Mucosa of descending colon (tissue), 3 donors: ENCODE results near the gene NRSN2. TPM values are rescaled to one million over a fixed set of nuclear protein-coding genes. Genes with fewer than 3 reads are reported as not detected.

ENCODE experiments used
- ATAC-seq: fragments of 200-7000 bp; cut with Tn5 transposase; one replicate; pipeline ENCODE4 v1.9.1; 2020; ENCODE audit warnings: mild to moderate bottlenecking, moderate library complexity
- DNase-seq, 3 donors: peaks; one replicate each; pipeline ENCODE4 v3.0.0-alpha.2; 2020
- H3K36me3 ChIP-seq: fragments of 200-600 bp; one replicate; pipeline ENCODE4 v1.8.0; 2021; ENCODE audit warnings: low read depth, mild to moderate bottlenecking
- H3K4me1 ChIP-seq: fragments of 200-600 bp; one replicate; pipeline ENCODE4 v1.8.0; 2021; ENCODE audit warnings: low read depth, mild to moderate bottlenecking
- H3K4me3 ChIP-seq: fragments of 200-600 bp; one replicate; pipeline ENCODE4 v1.8.0; 2021; ENCODE audit warnings: mild to moderate bottlenecking
- H3K9me3 ChIP-seq: fragments of 200-600 bp; one replicate; pipeline ENCODE4 v1.8.0; 2021; ENCODE audit warnings: mild to moderate bottlenecking
- CTCF ChIP-seq: fragments of 200-600 bp; IDR thresholded peaks from one replicate; pipeline ENCODE4 v1.8.0; 2022; ENCODE audit warnings: antibody characterized with exemption, mild to moderate bottlenecking
- intact Hi-C, 2 donors: fragments of 100-400 bp; cut with DNase I in 1 of 2; cut with micrococcal nuclease in 1 of 2; formaldehyde crosslinking; loops; one replicate each; pipeline versions ENCODE4 v1.11.0 to v1.11.1; 2022; cut with DNase I, micrococcal nuclease
- total RNA-seq, 3 donors: library from RNA; stranded (reverse); fragmentation: NEBNext Ultra II Directional in 2 of 3; extraction: Animal tissue kit (Norgen Biotek cat#: 25700) in 2 of 3; gene quantifications; one replicate each; pipeline versions ENCODE4 v1.2.1 to v1.2.4, GENCODE V29; 2021 to 2023
- donor health status: DM: no; HTN: no; CAD: no; lungs with moderate emphysema.
- donor health status: DM: no; HTN: no; CAD: no.
- donor health status: DM: no; HTN: yes; CAD: no.

Gene NRSN2
- total RNA-seq, 3 donors from 2014 or later, result 8.7 to 21.1 (median 13.1) TPM

GRCh38 chr20:396619-397431, 49.9 kb downstream of the NRSN2 start:
- Histone ChIP-seq H3K4me1 (no peaks in the 10 kb centered on the region), H3K9me3 (no peaks in the 10 kb centered on the region), H3K36me3 (no peaks in the 10 kb centered on the region), H3K4me3 (no peak overlapping the region)
- TF ChIP-seq CTCF, result no peak
- peak; percentile 58 for ATAC-seq
- peak in 1 of 3 donors; percentile 13 for DNase-seq
- intact Hi-C loops, result no loop called here

GRCh38 chr20:397432-398237, 50.7 kb downstream of the NRSN2 start:
- DNase-seq (peak in 1 of 3 donors; percentile 4), ATAC-seq (no peak)
- intact Hi-C loops, result no loop called here
- no peaks in the 10 kb centered on the region for H3K36me3 ChIP-seq
- no peaks in the 10 kb centered on the region for H3K4me1 ChIP-seq
- H3K9me3 ChIP-seq, result no peaks in the 10 kb centered on the region
- no peak for TF ChIP-seq CTCF
- H3K4me3 ChIP-seq, result no peak overlapping the region

- H3K9me3 ChIP-seq, result no peaks in the 10 kb centered on the region
- H3K36me3 ChIP-seq, result no peaks in the 10 kb centered on the region
- ATAC-seq (no peak), DNase-seq (peak in 1 of 3 donors; percentile 10)
- intact Hi-C loops, result no loop called here
- H3K4me3 ChIP-seq, result no peak overlapping the region
- TF ChIP-seq CTCF, result no peak
- no peaks in the 10 kb centered on the region for H3K4me1 ChIP-seq
Observed at GRCh38 chr20:399182-399707, 52.3 kb downstream of the NRSN2 start.

- no peak overlapping the region for H3K4me3 ChIP-seq
- ATAC-seq, result no peak
- no peaks in the 10 kb centered on the region for H3K4me1 ChIP-seq
- no peak for DNase-seq
- H3K9me3 ChIP-seq, result no peaks in the 10 kb centered on the region
- intact Hi-C loops, result no loop called here
- no peaks in the 10 kb centered on the region for H3K36me3 ChIP-seq
- TF ChIP-seq CTCF, result no peak
Observed at GRCh38 chr20:400128-400453, 53.2 kb downstream of the NRSN2 start.

GRCh38 chr20:400454-401275, 53.8 kb downstream of the NRSN2 start:
- no peak for ATAC-seq
- Histone ChIP-seq H3K4me1 (no peaks in the 10 kb centered on the region), H3K36me3 (no peaks in the 10 kb centered on the region), H3K9me3 (no peaks in the 10 kb centered on the region), H3K4me3 (no peak overlapping the region)
- no peak for TF ChIP-seq CTCF
- intact Hi-C loops, result no loop called here
- peak in 1 of 3 donors; percentile 12 for DNase-seq
